A549 (cell line): Measurements from ENCODE around the gene PRX. TPM values are rescaled to one million over a fixed set of nuclear protein-coding genes. Genes with fewer than 3 reads are reported as not detected.

Experiments
- ATAC-seq, 2 experiments: fragments of 200-7000 bp in 1 of 2; fragments of >200 bp in 1 of 2; cut with Nextera tagmentation in 1 of 2; cut with Tn5 transposase in 1 of 2; 3 replicates each; pipeline versions ENCODE4 v1.8.0 to v1.9.1; 2018 to 2020; ENCODE audit warnings: mild to moderate bottlenecking in 1 of 2, moderate library complexity in 1 of 2
- CTCF ChIA-PET: fragments of 300-600 bp; sonication (Branson Sonifier 250); formaldehyde crosslinking; extraction: SDS; loops from one replicate; lab custom pipeline; 2021; ENCODE audit warnings: antibody characterized with exemption, inconsistent platforms; lab: Yijun Ruan, JAX
- POLR2A ChIA-PET: fragments of 350-600 bp; formaldehyde crosslinking; extraction: SDS; loops from one replicate; lab custom pipeline; 2021; ENCODE audit warnings: antibody characterized with exemption, inconsistent platforms; lab: Yijun Ruan, JAX
- DNase-seq, 2 experiments: peaks; one replicate each; pipeline versions ENCODE4 v3.0.0 to v3.0.0-alpha.2; 2011 to 2016; ENCODE audit warnings: low read depth in 1 of 2, low spot score in 1 of 2
- FAIRE-seq: peaks from 2 replicates; lab custom pipeline; 2011; peaks lifted over from hg19 to GRCh38; lab: Jason Lieb, UNC
- H3K27ac ChIP-seq, 2 experiments: fragments of >200 bp; sonication (Bioruptor Twin); formaldehyde crosslinking; 3 replicates each; pipeline ENCODE4 v1.5.1; 2016 to 2017
- H3K4me1 ChIP-seq: fragments of >200 bp; sonication (Bioruptor Twin); formaldehyde crosslinking; 3 replicates; pipeline ENCODE4 v1.6.1; 2016
- H3K4me2 ChIP-seq: fragments of >200 bp; sonication (Bioruptor Twin); formaldehyde crosslinking; 3 replicates; pipeline ENCODE4 v1.6.1; 2016
- H3K4me3 ChIP-seq: fragments of >200 bp; sonication (Bioruptor Twin); formaldehyde crosslinking; 3 replicates; pipeline ENCODE4 v1.5.1; 2016
- H3K9me3 ChIP-seq: fragments of >200 bp; sonication (Bioruptor Twin); formaldehyde crosslinking; 3 replicates; pipeline ENCODE4 v1.6.1; 2016
- CEBPB ChIP-seq, 2 experiments: fragments of >200 bp in 1 of 2; sonication (Bioruptor Twin) in 1 of 2; formaldehyde crosslinking in 1 of 2; IDR thresholded peaks; 2 replicates each; pipeline ENCODE4 v1.6.1; 2012 to 2016
- FOSB ChIP-seq: fragments of 250-450 bp; sonication (Bioruptor Pico); IDR thresholded peaks from 2 replicates; pipeline ENCODE4 v1.5.0; 2020; ENCODE audit warnings: mild to moderate bottlenecking, moderate library complexity
- FOSL2 ChIP-seq, 2 experiments: fragments of 450-650 bp in 1 of 2; fragments of >200 bp in 1 of 2; sonication (Bioruptor Twin) in 1 of 2; formaldehyde crosslinking; IDR thresholded peaks; 2 replicates each; pipeline versions ENCODE4 v1.5.0 to v1.6.1; 2016 to 2020; ENCODE audit warnings: mild to moderate bottlenecking in 1 of 2, moderate library complexity in 1 of 2
- HOXA7 ChIP-seq: fragments of 250-450 bp; sonication (Bioruptor Pico); IDR thresholded peaks from 2 replicates; pipeline ENCODE4 v1.5.0; 2020; ENCODE audit warnings: mild to moderate bottlenecking, moderate library complexity
- JUNB ChIP-seq: fragments of >200 bp; sonication (Bioruptor Twin); formaldehyde crosslinking; IDR thresholded peaks from 2 replicates; pipeline ENCODE4 v1.6.1; 2016
- MYC ChIP-seq: IDR thresholded peaks from 2 replicates; pipeline ENCODE4 v1.6.1; 2012; ENCODE audit warnings: mild to moderate bottlenecking, inconsistent platforms, low read length, improper control_type of control experiment, borderline replicate concordance
- NPAS2 ChIP-seq: fragments of 250-450 bp; sonication (Bioruptor Pico); IDR thresholded peaks from 2 replicates; pipeline ENCODE4 v1.8.0; 2022; ENCODE audit warnings: mild to moderate bottlenecking, moderate library complexity, borderline replicate concordance
- POLR2AphosphoS2 ChIP-seq: conservative IDR thresholded peaks from 2 replicates; pipeline ENCODE4 v1.6.1; 2012; ENCODE audit warnings: low read length, improper control_type of control experiment, inconsistent platforms
- RARB ChIP-seq: fragments of 250-450 bp; sonication (Bioruptor Pico); IDR thresholded peaks from 2 replicates; pipeline ENCODE4 v1.8.0; 2021; ENCODE audit warnings: mild to moderate bottlenecking, moderate library complexity
- ZFP36 ChIP-seq: fragments of 450-650 bp; IDR thresholded peaks from 2 replicates; pipeline ENCODE4 v1.6.1; 2014; ENCODE audit warnings: borderline replicate concordance; ENCODE audit not compliant: partially characterized antibody
- WGBS: methylation state at CpG from one replicate; pipeline ENCODE4 v1.1.6; 2017; ENCODE audit errors: missing lambda C conversion rate; 5-methylcytosine and 5-hydroxymethylcytosine counted together
- polyA plus RNA-seq, 4 experiments: library from polyadenylated mRNA; depleted of rRNA in 3 of 4; stranded (reverse); fragments of >200 nt; fragmentation: RNase III in 1 of 4; extraction: RNeasy Plus Mini Kit Qiagen cat#74134 plus additional on column Dnase treatment in 1 of 4; gene quantifications; 2 replicates in 3 of 4; 3 replicates in 1 of 4; pipeline ENCODE4 v1.2.3, GENCODE V29; 2011 to 2017
- TF ChIP-seq, protein P1 (sequence below): IDR thresholded peaks from 2 replicates; pipeline ENCODE4 v1.6.1; 2012; ENCODE audit warnings: low read depth, borderline replicate concordance

The PRX gene
- polyA plus RNA-seq, 2 of the 4 experiments (the other 2 are of a cell fraction): 1.6 to 1.8 TPM

- TF ChIP-seq JUNB: no peak
Observed at GRCh38 chr19:40357640-40358039, 55.5 kb downstream of the PRX start (continued).

GRCh38 chr19:40356681-40357595 lies 56.2 kb downstream of the PRX start:
- ATAC-seq (no peak), FAIRE-seq (no peak)
- Histone ChIP-seq H3K4me1 (no peaks in the 10 kb centered on the region), H3K27ac (no peak overlapping the region)
- WGBS: 83% methylated on average over 6 of the region's 6 CpGs
- POLR2A ChIA-PET: no interaction called here
- TF ChIP-seq FOSB (CRISPR knock-in tag) (no peak), FOSL2 (IDR thresholded peaks at IDR 0.05) (no peak), FOSL2 (CRISPR knock-in tag; IDR thresholded peaks at IDR 0.05) (no peak), RARB (CRISPR knock-in tag) (no peak), JUNB (no peak), NPAS2 (no peak)
- TF ChIP-seq, all 56 proteins: peak for 0
- no peak overlapping the region for H3K4me3 ChIP-seq
- H3K9me3 ChIP-seq: no peaks in the 10 kb centered on the region
- no peak overlapping the region for H3K4me2 ChIP-seq
- DNase-seq: no peak
- CTCF ChIA-PET: interaction anchor here (0.5 to 2.5 kb wide), 13 partner anchors 9 to 277 kb away, joined by 3 to 11 read pairs (median 4); partner anchors contain the start of gene SERTAD1

- Histone ChIP-seq H3K4me1 (no peaks in the 10 kb centered on the region), H3K4me3 (no peak overlapping the region), H3K4me2 (no peak overlapping the region), H3K9me3 (no peaks in the 10 kb centered on the region), H3K27ac (no peak overlapping the region)
- ChIA-PET POLR2A (interaction anchor here (1.1 kb wide), 1 partner anchor 10 kb away, joined by 5 read pairs; no protein-coding TSS in a partner anchor), CTCF (interaction anchor here (0.5 to 2.5 kb wide), 14 partner anchors 9 to 278 kb away, joined by 3 to 11 read pairs (median 3); partner anchors contain the start of gene SERTAD1)
- 77% methylated on average over 9 of the region's 9 CpGs for WGBS
- ATAC-seq: no peak
- FAIRE-seq: no peak
- DNase-seq: no peak
- TF ChIP-seq ZFP36: peak; percentile 38
- TF ChIP-seq JUNB: no peak
Observed at GRCh38 chr19:40355975-40356680, 57.0 kb downstream of the PRX start.

DNA sequence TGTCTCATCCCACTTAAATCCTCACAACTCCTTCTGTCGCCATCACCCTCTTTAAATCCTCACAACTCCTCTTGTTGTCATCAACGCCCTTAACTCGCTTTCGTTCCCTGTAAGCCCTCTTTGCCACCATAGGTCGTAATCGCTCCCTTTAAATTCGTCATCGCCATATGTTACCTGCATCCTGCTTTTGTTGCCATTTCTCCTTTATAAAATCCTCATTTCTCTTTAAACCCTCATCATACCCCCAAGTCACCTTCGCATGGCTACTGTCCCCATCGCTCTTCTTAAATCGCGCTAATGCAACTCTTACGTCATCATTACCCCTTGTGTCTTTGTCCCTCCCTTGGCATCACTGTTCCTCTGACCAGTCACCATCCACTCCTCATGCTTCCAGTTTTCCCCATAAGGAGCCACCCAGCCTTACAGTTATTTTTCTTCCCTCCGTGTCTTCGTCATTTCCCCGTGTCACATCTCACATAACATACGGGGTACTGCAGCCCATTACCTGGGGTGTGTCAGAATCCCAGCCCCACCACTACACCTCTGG lies 64.1 kb downstream of the PRX start:
- peaks cover 8% of the 10 kb centered on the region for H3K4me1 ChIP-seq
- ChIA-PET CTCF (interaction anchor here (1.1 to 3.8 kb wide), 4 partner anchors 13 to 44 kb away, joined by 3 to 24 read pairs (median 5); no protein-coding TSS in a partner anchor), POLR2A (interaction anchor here (0.8 to 1.8 kb wide), 13 partner anchors 12 to 516 kb away, joined by 3 to 19 read pairs (median 7); partner anchors contain the start of genes BLVRB and SERTAD1)
- peak; percentile 83 to 89 for DNase-seq
- TF ChIP-seq POLR2AphosphoS2: no peak
- no peak for TF ChIP-seq FOSL2 (IDR thresholded peaks at IDR 0.05)
- TF ChIP-seq FOSL2 (CRISPR knock-in tag; IDR thresholded peaks at IDR 0.05): peak; percentile 57
- TF ChIP-seq, protein P1, sequence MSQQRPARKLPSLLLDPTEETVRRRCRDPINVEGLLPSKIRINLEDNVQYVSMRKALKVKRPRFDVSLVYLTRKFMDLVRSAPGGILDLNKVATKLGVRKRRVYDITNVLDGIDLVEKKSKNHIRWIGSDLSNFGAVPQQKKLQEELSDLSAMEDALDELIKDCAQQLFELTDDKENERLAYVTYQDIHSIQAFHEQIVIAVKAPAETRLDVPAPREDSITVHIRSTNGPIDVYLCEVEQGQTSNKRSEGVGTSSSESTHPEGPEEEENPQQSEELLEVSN: no peak
- TF ChIP-seq MYC: no peak
- TF ChIP-seq CEBPB (IDR thresholded peaks at IDR 0.05): 0 out of 4 replicates have a peak, but pooled peaks of 1 of the 2 experiments have one; percentile 71
- 0 out of 2 replicates have a peak, but pooled peaks have one; percentile 44 for TF ChIP-seq HOXA7 (CRISPR knock-in tag)
- peak overlapping the region; percentile 77 for H3K4me2 ChIP-seq
- H3K4me3 ChIP-seq: peak overlapping the region; percentile 80
- H3K9me3 ChIP-seq: no peaks in the 10 kb centered on the region
- no peak for FAIRE-seq
- WGBS: 5% methylated on average over 17 of the region's 17 CpGs
- H3K27ac ChIP-seq: peak overlapping the region; percentile 74 to 81
- ATAC-seq: peak in 1 of 2 experiments; percentile 21; a peak in 2 of 6 replicates
